ENCODE results near the gene CALD1. TPM values are rescaled to one million over a fixed set of nuclear protein-coding genes. Genes with fewer than 3 reads are reported as not detected.

The CALD1 gene
- total and polyA plus RNA-seq, 10 donors: 42.4 to 333 (median 212) TPM

- no peaks in the 10 kb centered on the region for H3K4me1 ChIP-seq
- H3K27ac ChIP-seq: no peak overlapping the region
- H3K4me3 ChIP-seq: no peak overlapping the region
- intact Hi-C loops (cut with DNase I; ENCODE audit: low total_unique reads): loop anchor here (5.0 to 10.0 kb wide), 2 partner anchors 257 to 309 kb away; no protein-coding TSS in a partner anchor
- no peaks in the 10 kb centered on the region for H3K9me3 ChIP-seq
- no peaks in the 10 kb centered on the region for H3K27me3 ChIP-seq (replicated peaks in 1 of 7)
- peaks cover 0 to 20% (median 0%) of the 10 kb centered on the region in 6 donors for H3K36me3 ChIP-seq
- 36 to 51% (median 44%) methylated on average over 3 of the region's 3 CpGs for WGBS, 5 donors
- TF ChIP-seq POLR2AphosphoS5 (IDR thresholded peaks at IDR 0.05) (no peak), CTCF (IDR thresholded peaks at IDR 0.05 in 8 of 11, conservative IDR thresholded peaks at IDR 0.05 in 3 of 11) (peak in 6 of 11 experiments; percentile 30 to 44 (median 37)), POLR2A (IDR thresholded peaks at IDR 0.05) (no peak)
- DNase-seq: no peak
These were observed 164.5 kb downstream of the CALD1 start for GRCh38 chr7:134943785-134944400.

- no peak for TF ChIP-seq POLR2A (IDR thresholded peaks at IDR 0.05)
- no peak for TF ChIP-seq CTCF (IDR thresholded peaks at IDR 0.05 in 8 of 11, conservative IDR thresholded peaks at IDR 0.05 in 3 of 11)
- TF ChIP-seq POLR2AphosphoS5 (IDR thresholded peaks at IDR 0.05): no peak
- H3K36me3 ChIP-seq: peaks cover 0 to 38% (median 3%) of the 10 kb centered on the region in 6 donors
- intact Hi-C loops (cut with DNase I; ENCODE audit: low total_unique reads): loop anchor here (10.0 kb wide), 1 partner anchor 311 kb away; no protein-coding TSS in a partner anchor
- no peaks in the 10 kb centered on the region for H3K27me3 ChIP-seq (replicated peaks in 1 of 7)
- no peaks in the 10 kb centered on the region for H3K4me1 ChIP-seq
- no peak for DNase-seq
- no peaks in the 10 kb centered on the region for H3K9me3 ChIP-seq
- no peak overlapping the region for H3K27ac ChIP-seq
- H3K4me3 ChIP-seq: no peak overlapping the region
- WGBS, 5 donors: 69 to 90% (median 82%) methylated on average over 3 of the region's 3 CpGs
These were observed 166.3 kb downstream of the CALD1 start for GRCh38 chr7:134945691-134946090.

GRCh38 chr7:134946260-134946659 is 166.8 kb downstream of the CALD1 start:
- intact Hi-C loops (cut with DNase I; ENCODE audit: low total_unique reads): loop anchor here (10.0 kb wide), 1 partner anchor 311 kb away; no protein-coding TSS in a partner anchor
- no peak overlapping the region for H3K27ac ChIP-seq

More at GRCh38 chr7:134946260-134946659, 166.8 kb downstream of the CALD1 start:
- no peak for DNase-seq
- H3K27me3 ChIP-seq (replicated peaks in 1 of 7): no peaks in the 10 kb centered on the region
- no peak overlapping the region for H3K4me3 ChIP-seq
- H3K9me3 ChIP-seq: no peaks in the 10 kb centered on the region
- H3K4me1 ChIP-seq: no peaks in the 10 kb centered on the region
- 47 to 65% (median 63%) methylated on average over 2 of the region's 2 CpGs for WGBS, 5 donors
- H3K36me3 ChIP-seq: peaks cover 0 to 44% (median 4%) of the 10 kb centered on the region in 6 donors
- no peak for TF ChIP-seq POLR2AphosphoS5 (IDR thresholded peaks at IDR 0.05)
- TF ChIP-seq POLR2A (IDR thresholded peaks at IDR 0.05): no peak
- TF ChIP-seq CTCF (IDR thresholded peaks at IDR 0.05 in 8 of 11, conservative IDR thresholded peaks at IDR 0.05 in 3 of 11): no peak

Measured in spleen (tissue), 11 donors.